Smooth muscle cell (in vitro differentiated cells): Measurements from ENCODE around the gene CBS. TPM values are rescaled to one million over a fixed set of nuclear protein-coding genes. Genes with fewer than 3 reads are reported as not detected.
A peak's percentile ranks its signal among the peaks of the same experiment; 100 is the strongest.
"Not testable (repeated sequence)": the region's sequence is repeated elsewhere in the genome, so short reads cannot be mapped to it uniquely, and the experiment has no call there.

ENCODE experiments used
- DNase-seq: peaks from one replicate; lab custom pipeline; 2025; ENCODE audit not compliant: unreplicated experiment; lab: John Stamatoyannopoulos, UW
- H2AFZ ChIP-seq: fragments of 200-600 bp; sonication (generic); 2 replicates; pipeline ENCODE4 v1.6.0; 2016; ENCODE audit warnings: antibody characterized with exemption, low read depth, mild to moderate bottlenecking
- H3F3A ChIP-seq: fragments of 200-600 bp; sonication (generic); 2 replicates; pipeline ENCODE4 v1.6.0; 2017; ENCODE audit warnings: antibody characterized with exemption, low read depth
- H3K27ac ChIP-seq: fragments of 200-600 bp; sonication (generic); 2 replicates; pipeline ENCODE4 v1.5.1; 2016; ENCODE audit warnings: low read depth, mild to moderate bottlenecking
- H3K27me3 ChIP-seq: fragments of 200-600 bp; sonication (generic); 2 replicates; pipeline ENCODE4 v1.6.1; 2016; ENCODE audit warnings: low read depth, mild to moderate bottlenecking
- H3K36me3 ChIP-seq: fragments of 200-600 bp; sonication (generic); 2 replicates; pipeline ENCODE4 v1.5.1; 2016; ENCODE audit warnings: low read depth
- H3K4me1 ChIP-seq: fragments of 200-600 bp; sonication (generic); 2 replicates; pipeline ENCODE4 v1.5.1; 2016; ENCODE audit warnings: low read depth
- H3K4me2 ChIP-seq: fragments of 200-600 bp; sonication (generic); 2 replicates; pipeline ENCODE4 v1.6.0; 2016; ENCODE audit warnings: mild to moderate bottlenecking
- H3K4me3 ChIP-seq: fragments of 200-600 bp; sonication (generic); 2 replicates; pipeline ENCODE4 v1.5.1; 2016; ENCODE audit warnings: mild to moderate bottlenecking
- H3K79me2 ChIP-seq: fragments of 200-600 bp; sonication (generic); 2 replicates; pipeline ENCODE4 v1.6.0; 2016; ENCODE audit warnings: low read depth, mild to moderate bottlenecking
- H3K9ac ChIP-seq: fragments of 200-600 bp; sonication (generic); 2 replicates; pipeline ENCODE4 v1.6.0; 2016; ENCODE audit warnings: low read depth
- H3K9me3 ChIP-seq: fragments of 200-600 bp; sonication (generic); replicated peaks from 2 replicates; pipeline ENCODE4 v1.5.1; 2016; ENCODE audit warnings: low read depth
- H4K20me1 ChIP-seq: fragments of 200-600 bp; sonication (generic); 2 replicates; pipeline ENCODE4 v1.6.0; 2016; ENCODE audit warnings: low read depth
- CTCF ChIP-seq: fragments of 200-600 bp; sonication (generic); IDR thresholded peaks from 2 replicates; pipeline ENCODE4 v1.5.1; 2017; ENCODE audit warnings: borderline replicate concordance, mild to moderate bottlenecking, antibody characterized with exemption; ENCODE audit not compliant: insufficient read depth, poor library complexity, severe bottlenecking
- WGBS: methylation state at CpG from one replicate; pipeline ENCODE4 v1.1.7; 2016; ENCODE audit warnings: low lambda C conversion rate; 5-methylcytosine and 5-hydroxymethylcytosine counted together
- polyA plus RNA-seq: library from polyadenylated mRNA; unstranded; fragments of >200 nt; fragmentation: Nextera tagmentation; extraction: Ambion mirVana; gene quantifications from 2 replicates; pipeline ENCODE4 v1.2.1, GENCODE V29; 2016
- total RNA-seq: library from RNA; depleted of rRNA; stranded (reverse); fragments of >200 nt; gene quantifications from 2 replicates; pipeline ENCODE4 v1.2.3, GENCODE V29; 2014

The CBS gene
- total and polyA plus RNA-seq, 2 experiments from 2014 or later, result 18.5 to 44.5 TPM

- 90% methylated on average over 6 of the region's 6 CpGs for WGBS
- no peak overlapping the region for H3K4me3 ChIP-seq
- no peaks in the 10 kb centered on the region for H4K20me1 ChIP-seq
- H3K9me3 ChIP-seq, result no peaks in the 10 kb centered on the region
- no peak for TF ChIP-seq CTCF
- no peak overlapping the region for H3K27ac ChIP-seq
- DNase-seq, result no peak
- no peak overlapping the region for H2AFZ ChIP-seq
- no peaks in the 10 kb centered on the region for H3K79me2 ChIP-seq
- H3K36me3 ChIP-seq, result peaks cover 7% of the 10 kb centered on the region
- no peaks in the 10 kb centered on the region for H3F3A ChIP-seq
- no peak overlapping the region for H3K4me2 ChIP-seq
- no peaks in the 10 kb centered on the region for H3K27me3 ChIP-seq
- H3K4me1 ChIP-seq, result no peaks in the 10 kb centered on the region
- H3K9ac ChIP-seq, result no peak overlapping the region
Observed at GRCh38 chr21:43012596-43012995, 63.0 kb downstream of the CBS start.

DNA sequence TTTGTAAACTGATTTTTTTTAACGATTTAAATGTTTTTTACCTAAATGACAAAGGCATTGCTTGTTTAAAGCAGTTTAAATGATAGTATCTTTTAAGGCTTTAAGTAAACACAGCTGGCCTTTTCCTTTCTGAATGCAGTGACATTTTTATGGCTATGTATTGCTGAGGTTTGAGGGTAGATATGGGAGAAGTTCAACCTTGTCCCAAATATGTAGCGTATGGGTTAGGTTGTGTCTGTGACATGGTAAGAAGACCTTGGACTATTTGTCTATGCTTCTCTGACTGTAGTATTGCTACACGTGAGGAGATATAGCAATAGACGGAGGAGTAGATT is 68.8 kb downstream of the CBS start:
- H3K79me2 ChIP-seq, result peaks cover 7% of the 10 kb centered on the region
- no peaks in the 10 kb centered on the region for H3K9me3 ChIP-seq
- H3K36me3 ChIP-seq, result no peaks in the 10 kb centered on the region
- peak overlapping the region; percentile 69 for H3K27ac ChIP-seq
- WGBS, result 43% methylated on average over 4 of the region's 4 CpGs
- no peaks in the 10 kb centered on the region for H4K20me1 ChIP-seq
- H3K4me3 ChIP-seq, result no peak overlapping the region
- H2AFZ ChIP-seq, result no peak overlapping the region
- no peaks in the 10 kb centered on the region for H3K4me1 ChIP-seq
- H3K9ac ChIP-seq, result no peak overlapping the region
- H3K27me3 ChIP-seq, result no peaks in the 10 kb centered on the region
- TF ChIP-seq CTCF, result no peak
- H3F3A ChIP-seq, result peaks cover 10% of the 10 kb centered on the region
- peak overlapping the region; percentile 45 for H3K4me2 ChIP-seq
- no peak for DNase-seq

DNA sequence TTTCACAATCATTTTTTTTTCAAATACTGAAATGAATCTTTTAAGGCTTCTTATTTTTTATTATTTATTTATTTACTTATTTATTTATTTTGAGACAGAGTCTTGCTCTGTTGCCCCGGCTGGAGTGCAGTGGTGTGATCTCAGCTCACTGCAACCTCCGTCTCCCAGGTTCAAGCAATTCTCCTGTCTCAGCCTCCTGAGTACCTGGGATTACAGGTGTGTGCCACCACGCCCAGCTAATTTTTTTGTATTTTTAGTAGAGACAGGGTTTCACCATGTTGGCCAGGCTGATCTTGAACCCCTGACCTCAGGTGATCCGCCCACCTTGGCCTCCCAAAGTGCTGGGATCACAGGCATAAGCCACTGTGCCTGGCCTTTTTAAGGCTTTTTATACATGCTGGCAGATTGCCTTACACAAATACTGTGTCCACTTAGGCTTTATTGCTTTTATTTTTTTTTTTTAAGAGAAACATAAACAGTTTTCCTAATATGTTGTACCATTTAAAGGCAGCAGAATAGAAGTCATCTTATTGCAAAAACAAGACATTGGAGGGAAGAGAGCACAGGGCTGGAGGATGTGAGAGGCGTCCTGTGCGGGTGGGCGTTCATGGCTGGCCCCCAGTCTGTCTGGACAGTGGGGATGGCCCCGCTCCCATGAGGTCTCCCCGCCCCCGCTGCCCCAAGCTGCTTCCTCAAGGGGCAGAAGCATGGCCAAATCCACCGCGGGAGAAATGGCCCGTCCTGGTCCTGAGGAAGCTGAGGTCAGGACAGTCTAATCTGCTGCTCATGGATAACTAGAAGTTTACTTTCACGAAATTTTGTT is 69.4 kb downstream of the CBS start:
- not testable (repeated sequence) for H3K9me3 ChIP-seq, H4K20me1 ChIP-seq, H3K9ac ChIP-seq, DNase-seq, H3K4me1 ChIP-seq, H3K27me3 ChIP-seq, H3K4me3 ChIP-seq, H3K79me2 ChIP-seq, H3K36me3 ChIP-seq, H2AFZ ChIP-seq
- 56% methylated on average over 14 of the region's 14 CpGs for WGBS
- Histone ChIP-seq H3K4me2 (peak overlapping the region; percentile 45), H3F3A (peaks cover 10% of the 10 kb centered on the region), H3K27ac (peak overlapping the region; percentile 69)

DNA sequence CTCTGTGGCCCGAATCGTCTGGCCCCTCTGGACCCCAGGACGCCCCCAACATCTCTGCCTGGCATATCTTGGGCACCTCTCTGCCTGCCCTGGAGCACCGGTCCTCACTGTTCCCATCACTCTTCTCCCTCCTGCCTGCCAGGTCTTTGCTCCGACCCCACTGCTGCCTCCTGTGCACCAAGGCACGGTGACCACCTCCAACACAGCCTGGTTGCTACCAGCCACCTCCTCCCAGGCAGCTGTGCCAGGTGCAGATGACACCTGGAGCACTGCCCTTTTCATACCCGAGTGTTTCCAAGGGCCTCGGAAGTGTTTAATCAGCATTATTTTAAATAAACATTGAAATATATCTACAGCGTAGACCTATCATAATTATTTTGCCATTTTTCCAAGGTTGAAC is 70.0 kb downstream of the CBS start:
- no peak overlapping the region for H3K4me2 ChIP-seq
- H3F3A ChIP-seq, result peaks cover 10% of the 10 kb centered on the region
- H2AFZ ChIP-seq, result no peak overlapping the region
- H3K9me3 ChIP-seq, result no peaks in the 10 kb centered on the region
- H3K4me3 ChIP-seq, result no peak overlapping the region
- H3K79me2 ChIP-seq, result peaks cover 10% of the 10 kb centered on the region
- no peak overlapping the region for H3K27ac ChIP-seq
- no peak for DNase-seq
- no peaks in the 10 kb centered on the region for H3K36me3 ChIP-seq
- no peak for TF ChIP-seq CTCF
- no peak overlapping the region for H3K9ac ChIP-seq
- H3K4me1 ChIP-seq, result no peaks in the 10 kb centered on the region
- H3K27me3 ChIP-seq, result no peaks in the 10 kb centered on the region
- H4K20me1 ChIP-seq, result no peaks in the 10 kb centered on the region
- 81% methylated on average over 9 of the region's 9 CpGs for WGBS
